ENCODE data around the gene VPS13C.
"Not testable (repeated sequence)": the region's sequence is repeated elsewhere in the genome, so short reads cannot be mapped to it uniquely, and the experiment has no call there.

VPS13C gene

GRCh38 chr15:62046078-62046743 is 14.0 kb downstream of the VPS13C start:
- DNase-seq = no peak

DNA sequence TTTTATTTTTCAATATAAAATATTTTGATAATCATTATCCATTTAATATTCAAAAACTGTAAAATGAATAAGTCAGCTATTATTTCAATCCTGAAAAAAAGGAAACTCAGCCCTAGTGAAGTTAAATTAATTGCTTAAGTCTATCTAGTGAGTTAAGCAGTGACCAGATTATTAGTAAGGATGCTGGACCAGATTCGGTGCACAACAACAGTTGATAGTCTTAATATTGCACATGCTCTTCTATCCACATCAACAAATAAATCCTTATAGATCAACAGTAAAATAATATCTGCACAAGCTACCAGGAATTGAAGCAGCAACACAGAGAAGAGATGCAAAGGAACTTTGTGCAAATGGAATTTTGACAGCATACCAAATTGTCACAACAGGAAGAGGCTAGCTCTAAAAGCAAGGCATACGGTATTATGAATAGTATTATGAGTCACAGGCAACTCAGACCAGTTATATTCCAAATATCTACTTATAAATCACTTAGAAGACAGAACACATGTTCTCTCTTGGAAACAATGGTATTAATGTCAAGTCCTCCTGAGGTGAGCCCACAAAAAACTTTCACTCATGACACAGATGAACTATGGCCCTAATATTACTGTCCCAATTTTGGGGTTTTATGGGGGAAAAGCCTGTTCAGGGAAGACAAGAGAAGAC is 24.9 kb downstream of the VPS13C start:
- DNase-seq = no peak

GRCh38 chr15:62027916-62028315 is 32.3 kb downstream of the VPS13C start:
- DNase-seq = no peak

DNA sequence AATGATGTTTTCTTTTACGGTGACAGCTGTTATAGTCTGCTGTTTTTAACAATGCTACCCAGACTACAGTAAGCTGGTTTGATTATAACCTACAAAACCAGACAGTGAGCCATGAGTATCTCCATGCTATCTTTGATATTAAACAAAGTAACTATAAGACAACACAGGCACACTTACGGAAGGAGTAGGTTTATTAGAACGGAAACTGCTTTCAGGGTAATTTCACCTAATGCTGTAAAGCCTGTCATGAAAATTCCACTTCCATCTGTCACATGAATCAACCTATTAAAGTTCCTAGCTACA is 33.0 kb downstream of the VPS13C start:
- no peak for DNase-seq

- no peak for DNase-seq
Measured at GRCh38 chr15:62026487-62027262, 33.6 kb downstream of the VPS13C start.

DNA sequence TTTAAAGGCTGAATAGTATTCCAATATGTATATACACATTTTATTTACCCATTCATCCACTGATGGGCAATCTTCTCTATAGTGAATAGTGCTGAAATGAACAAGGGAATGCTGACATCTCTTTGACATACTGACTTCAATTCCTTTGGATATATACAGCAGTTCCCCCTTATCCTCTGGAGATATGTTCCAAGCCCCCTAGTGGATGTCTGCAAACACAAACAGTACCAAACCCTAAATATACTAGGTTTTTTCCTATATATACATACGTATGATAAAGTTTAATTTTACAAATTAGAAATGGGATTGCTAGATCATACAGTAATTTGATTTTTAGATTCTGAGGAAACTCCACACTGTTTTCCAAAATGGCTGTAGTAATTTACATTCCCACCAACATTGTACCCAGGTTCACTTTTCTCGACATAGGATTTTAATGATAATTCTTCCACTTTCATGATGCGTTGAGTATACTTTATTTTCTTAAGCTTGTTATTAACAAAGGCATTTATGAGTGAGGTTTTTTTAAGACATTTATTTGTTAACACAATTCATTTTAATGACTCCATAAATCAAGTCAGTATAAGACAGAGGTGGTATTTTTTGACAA is 38.2 kb downstream of the VPS13C start:
- no peak for DNase-seq

DNA sequence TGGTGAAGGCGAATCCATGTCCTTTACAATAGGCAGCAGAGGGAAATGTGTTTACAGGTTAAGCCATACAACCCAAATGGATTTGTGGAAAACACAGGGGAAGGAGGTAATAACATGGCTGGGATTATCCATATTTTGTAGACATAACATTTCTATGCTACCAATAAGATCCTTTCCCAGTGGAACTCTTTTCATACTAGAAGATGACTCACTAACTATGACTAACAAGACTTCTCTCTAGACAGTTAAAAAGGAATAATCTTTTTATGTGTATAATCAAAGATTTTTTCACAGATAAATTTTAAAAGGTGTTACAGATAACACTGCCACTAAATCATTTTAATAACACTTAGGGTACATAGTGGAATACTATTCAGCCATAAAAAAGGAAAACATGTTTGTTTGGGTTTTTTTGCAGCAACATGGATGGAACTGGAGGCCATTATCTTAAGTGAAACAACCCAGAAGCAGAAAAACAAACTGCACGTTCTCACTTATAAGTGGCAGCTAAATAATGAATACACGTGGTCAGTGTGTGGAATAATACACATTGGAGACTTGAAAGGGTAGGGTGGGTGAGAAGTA is 39.6 kb downstream of the VPS13C start:
- DNase-seq = no peak

DNA sequence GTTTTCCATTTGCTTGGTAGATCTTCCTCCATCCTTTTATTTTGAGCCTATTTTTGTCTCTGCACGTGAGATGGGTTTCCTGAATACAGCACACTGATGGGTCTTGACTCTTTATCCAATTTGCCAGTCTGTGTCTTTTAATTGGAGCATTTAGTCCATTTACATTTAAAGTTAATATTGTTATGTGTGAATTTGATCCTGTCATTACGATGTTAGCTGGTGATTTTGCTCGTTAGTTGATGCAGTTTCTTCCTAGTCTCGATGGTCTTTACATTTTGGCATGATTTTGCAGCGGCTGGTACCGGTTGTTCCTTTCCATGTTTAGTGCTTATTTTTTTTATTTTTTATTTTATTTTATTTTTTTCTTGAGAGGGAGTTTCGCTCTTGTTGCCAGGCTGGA is 54.9 kb downstream of the VPS13C start:
- DNase-seq = not testable (repeated sequence)

DNA sequence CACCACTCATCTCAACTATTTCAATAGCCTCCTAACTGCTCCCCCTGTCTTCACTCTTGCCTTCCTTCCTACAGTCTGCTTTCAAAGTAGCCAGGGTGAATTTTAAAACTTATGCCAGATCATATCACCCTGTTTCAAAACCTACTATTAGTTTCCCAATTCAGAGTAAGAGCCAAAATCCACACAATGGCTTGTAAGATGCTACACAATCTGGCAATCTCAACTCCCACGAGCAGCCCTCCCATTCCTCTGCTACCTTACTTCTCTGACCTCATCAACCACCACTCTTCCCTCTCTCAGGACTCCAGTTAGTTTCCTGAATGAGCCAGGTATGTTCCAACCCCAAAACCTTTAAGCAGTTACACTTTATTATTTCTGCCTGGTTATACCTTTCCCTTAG is 62.5 kb downstream of the VPS13C start:
- DNase-seq = no peak

GRCh38 chr15:61996056-61996635 is 64.1 kb downstream of the VPS13C start:
- DNase-seq = no peak

- no peak for DNase-seq
Measured at GRCh38 chr15:61994216-61994615, 66.0 kb downstream of the VPS13C start.

DNA sequence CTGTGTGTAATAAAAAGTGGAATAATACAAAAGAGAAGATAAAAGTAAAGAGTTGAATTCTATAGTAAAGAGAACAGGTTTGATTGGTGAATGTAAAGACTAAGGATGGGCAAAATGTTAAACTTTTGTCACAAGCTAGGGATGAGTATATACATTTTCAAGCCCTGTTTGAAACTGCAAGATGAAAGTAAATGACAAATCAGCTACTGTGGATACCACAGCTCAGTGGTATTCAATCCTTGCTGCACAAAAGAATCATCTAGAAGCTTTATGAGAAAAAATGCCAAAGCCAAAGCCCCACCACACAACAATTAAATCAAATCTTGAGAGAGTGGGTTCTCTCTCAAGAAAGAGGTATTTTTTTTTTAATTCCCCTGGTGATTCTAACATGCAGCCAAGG is 67.7 kb downstream of the VPS13C start:
- no peak for DNase-seq

DNA sequence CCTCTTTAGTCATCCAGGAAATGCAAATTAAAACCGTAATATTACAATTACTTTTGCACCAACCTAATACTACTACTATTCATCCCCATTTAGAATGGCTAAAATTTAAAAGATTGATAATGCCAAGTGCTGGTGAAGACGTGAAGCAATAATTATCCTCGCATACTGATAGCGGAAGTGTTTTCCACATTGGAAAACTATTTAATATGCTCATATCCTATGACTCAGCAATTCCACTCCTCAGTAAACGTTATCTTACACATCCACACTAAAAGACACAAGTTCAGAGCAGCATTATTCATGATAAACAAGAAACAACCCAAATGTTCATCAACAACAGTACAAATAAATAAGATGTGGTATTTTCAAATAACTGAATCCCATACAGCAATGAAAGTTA is 70.6 kb downstream of the VPS13C start:
- no peak for DNase-seq

GRCh38 chr15:61987824-61988223 is 72.4 kb downstream of the VPS13C start:
- DNase-seq = no peak

- DNase-seq = no peak
Measured at GRCh38 chr15:61983081-61983480, 77.2 kb downstream of the VPS13C start.

DNA sequence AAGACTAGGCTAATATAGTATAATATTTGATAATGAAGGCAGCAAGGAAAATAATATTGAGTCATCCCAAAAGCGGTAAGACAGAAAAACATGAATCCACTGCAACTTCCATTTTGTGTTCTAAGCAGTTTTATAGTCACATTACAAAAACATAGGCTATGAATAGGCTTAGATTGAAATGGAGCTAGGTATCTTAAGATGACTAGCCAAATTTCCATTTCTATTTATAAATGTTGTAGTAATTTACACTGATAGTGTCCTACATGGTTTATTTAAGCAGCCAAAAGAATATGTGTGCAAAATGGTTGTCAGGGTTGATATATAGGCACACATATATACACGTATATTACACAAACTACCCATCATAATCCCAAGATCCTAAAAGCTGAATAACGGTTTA is 82.0 kb downstream of the VPS13C start:
- DNase-seq = no peak

GRCh38 chr15:61974759-61975158 is 85.5 kb downstream of the VPS13C start:
- no peak for DNase-seq

DNA sequence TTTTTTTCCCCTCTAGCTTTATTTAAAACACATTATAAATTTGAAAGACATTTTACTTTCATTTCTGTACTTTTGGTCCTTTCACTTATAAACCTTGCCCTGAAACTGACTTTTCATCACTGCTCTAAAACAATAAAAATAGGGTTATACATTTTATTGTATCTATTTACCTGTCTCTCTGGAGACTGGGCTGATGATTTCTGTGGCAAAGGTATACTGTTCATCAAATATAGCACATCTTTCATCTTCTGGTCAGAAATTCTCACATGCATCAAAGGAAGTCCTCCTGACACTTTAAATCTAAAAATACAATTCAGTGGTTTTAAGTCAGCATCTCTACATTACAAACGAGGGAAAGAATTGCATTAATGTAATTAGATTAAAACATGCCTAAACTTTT is 86.1 kb downstream of the VPS13C start:
- DNase-seq = no peak

DNA sequence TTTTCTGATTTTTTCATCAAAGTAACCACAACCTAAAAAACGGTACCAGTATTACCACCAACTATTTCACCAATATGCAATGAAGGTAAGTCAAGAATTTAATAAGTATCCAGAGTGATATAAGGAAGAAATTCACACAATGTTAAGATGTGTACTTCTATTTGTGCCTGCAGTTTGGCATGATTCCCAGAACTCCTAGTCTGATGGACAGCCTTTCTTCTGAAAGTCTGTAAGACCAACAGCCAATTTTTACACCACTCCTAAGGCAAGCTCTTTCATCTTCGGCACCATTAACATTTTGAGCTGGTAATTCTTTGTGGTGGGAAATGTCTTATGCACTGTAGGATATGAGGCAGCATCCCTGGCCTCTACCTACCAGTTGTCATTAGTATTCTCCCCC is 108.3 kb downstream of the VPS13C start:
- DNase-seq = no peak

DNA sequence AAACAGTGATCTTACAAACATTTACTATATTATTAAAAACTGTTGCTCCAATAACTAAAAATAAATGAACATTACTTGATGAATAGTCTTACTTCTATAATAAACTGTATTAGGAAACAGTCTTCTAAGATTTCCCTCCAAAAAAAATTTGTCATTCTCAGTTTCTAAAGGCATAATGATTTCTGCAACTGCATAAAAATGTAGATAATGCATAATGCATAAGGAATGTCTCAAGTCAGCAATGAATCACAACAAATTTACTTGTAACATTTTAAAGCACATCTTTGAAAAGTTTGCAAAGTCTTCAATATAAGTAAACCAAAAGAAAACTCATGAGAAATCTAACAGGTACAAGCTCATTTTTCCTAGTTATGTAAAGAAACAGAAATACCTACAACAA is 113.5 kb downstream of the VPS13C start:
- no peak for DNase-seq

DNA sequence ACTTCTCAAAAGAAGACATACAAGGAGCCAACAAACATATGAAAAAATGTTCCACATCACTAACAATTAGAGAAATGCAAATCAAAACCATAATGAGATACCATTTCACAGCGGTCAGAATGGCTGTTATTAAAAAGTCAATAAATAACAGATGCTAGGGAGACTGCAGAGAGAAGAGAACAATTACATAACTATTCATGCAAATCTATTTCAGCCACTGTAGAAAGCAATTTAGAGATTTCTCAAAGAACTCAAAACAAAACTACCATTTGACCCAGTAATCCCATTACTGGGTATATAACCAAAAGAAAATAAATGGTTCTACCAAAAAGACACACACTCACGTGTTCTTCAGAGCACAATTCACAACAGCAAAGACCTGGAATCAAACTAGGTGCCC is 116.3 kb downstream of the VPS13C start:
- no peak for DNase-seq

DNA sequence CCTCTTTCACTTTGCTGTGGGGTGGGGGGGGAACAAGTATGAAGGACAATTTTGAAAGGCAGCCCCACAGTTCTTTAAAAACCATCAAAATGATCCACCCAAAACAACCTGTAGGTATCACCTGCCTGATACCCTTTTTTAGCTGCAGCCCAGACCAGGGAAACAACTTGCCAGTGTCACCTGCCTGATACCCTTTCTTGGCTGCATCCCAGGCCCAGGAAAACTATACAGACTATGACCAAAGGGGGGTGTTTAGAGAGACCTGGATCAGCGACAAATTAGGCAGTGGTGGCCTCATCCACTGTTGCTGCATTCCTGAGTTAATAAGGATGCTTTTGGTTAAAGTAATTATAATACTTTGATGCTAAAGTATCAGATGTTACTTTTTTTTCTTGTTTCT is 122.0 kb downstream of the VPS13C start:
- DNase-seq = no peak

DNA sequence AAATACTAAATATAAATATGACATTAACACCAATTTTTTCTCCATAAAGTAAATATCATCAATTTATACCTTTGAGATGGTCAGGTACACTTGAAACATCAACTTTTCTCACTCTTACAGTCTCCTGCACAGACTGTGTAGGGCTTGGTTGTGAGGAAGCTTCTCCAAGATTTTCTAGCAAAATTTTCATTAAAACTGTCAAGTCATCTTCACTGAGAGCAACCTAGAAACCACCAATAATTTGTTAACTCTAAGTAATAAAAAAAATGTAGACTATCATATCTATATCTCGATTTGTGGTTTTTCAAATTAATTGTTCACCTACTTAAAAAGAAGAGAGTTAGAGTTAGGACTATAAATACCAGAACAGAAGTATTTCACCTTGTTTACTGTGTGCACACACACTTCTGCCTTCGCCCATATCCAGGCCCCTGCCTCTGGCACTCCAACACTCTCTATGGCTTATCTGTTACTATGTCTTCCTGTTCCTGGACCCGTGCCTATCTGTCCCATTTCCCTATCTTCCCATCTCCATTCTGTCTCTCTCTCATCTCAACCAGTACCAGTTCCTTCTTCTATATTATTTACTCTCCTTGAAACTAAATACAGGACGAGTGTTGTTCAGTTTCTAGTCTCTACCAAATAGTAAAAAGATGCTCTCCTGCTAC is 123.6 kb downstream of the VPS13C start:
- no peak for DNase-seq

Measured in stimulated activated CD4-positive, alpha-beta T cell treated with anti-CD3 and anti-CD28 coated beads, Interleukin-4, amount 100 ng/mL, for 4 hours (primary cell).